ENCODE results near the gene XRCC1. TPM values are rescaled to one million over a fixed set of nuclear protein-coding genes. Genes with fewer than 3 reads are reported as not detected.

Gene XRCC1
- total and polyA plus RNA-seq, 2 of the 8 experiments (the other 6 are each of a cell fraction or from before 2014, with no cell fraction given) = 42.5 to 44.4 TPM

DNA sequence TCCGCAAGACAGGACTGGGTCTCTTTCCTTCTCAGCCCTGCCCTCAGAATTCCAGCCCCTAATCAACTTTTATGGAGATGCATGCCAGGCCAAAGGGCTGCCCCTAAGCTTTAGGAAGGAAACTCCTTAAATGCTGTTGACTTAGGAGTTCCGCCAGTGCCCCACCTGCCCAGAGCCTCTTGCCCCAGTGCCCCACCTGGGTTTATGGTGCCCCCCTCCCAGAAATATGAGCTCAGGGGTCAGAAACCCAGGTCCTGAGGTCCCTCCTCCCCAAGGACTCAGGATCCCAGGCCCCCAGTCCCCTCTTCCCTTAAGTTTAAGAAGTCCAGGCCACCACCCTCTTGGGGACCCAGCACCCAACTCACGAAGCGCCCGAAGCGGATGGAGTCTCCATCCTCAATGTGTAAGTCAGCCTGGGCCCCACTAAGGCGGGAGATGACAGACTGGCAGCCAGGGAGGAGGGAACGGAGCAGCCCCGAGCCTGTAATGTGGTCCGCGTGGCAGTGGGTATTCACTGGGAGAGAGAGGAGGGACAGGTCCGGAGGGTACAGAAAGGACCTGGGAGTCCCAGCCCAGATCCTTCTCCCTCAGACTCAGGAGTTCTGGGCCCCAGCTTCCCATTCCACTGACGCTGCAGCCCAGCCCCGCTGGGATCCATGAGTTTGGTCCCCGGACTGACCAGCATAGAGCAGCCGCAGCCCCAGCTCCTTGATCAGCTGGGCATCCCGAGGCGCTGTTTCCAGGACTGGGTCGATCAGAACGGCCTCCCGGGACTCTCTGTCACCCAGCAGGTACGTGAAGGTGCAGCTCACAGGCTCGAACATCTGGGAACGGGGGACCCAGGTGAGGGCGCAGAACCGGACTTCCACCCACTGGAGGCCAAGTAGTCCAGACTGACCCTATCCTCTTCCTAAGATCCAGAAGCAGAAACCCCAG, 49.2 kb downstream of the XRCC1 start (continued):
- TF ChIP-seq RNF2 (IDR thresholded peaks at IDR 0.05; ENCODE audit: borderline replicate concordance, low read depth, low read length, missing control alignments, poor library complexity, severe bottlenecking) = no peak
